CD4-positive, alpha-beta memory T cell (primary cell): ENCODE data around the gene APMAP. TPM values are rescaled to one million over a fixed set of nuclear protein-coding genes. Genes with fewer than 3 reads are reported as not detected.
"Not testable (repeated sequence)": the region's sequence is repeated elsewhere in the genome, so short reads cannot be mapped to it uniquely, and the experiment has no call there.

Source experiments
- CTCF ChIA-PET: fragments of 350-600 bp; sonication (Branson Sonifier 250); formaldehyde crosslinking; loops from one replicate; lab custom pipeline; 2021; ENCODE audit warnings: inconsistent platforms; ENCODE audit not compliant: partially characterized antibody; lab: Charles Lee
- POLR2A ChIA-PET: fragments of 350-600 bp; sonication (Branson Sonifier 250); formaldehyde crosslinking; loops from one replicate; lab custom pipeline; 2021; ENCODE audit not compliant: partially characterized antibody; lab: Charles Lee
- DNase-seq, 5 donors: peaks; one replicate each; pipeline versions ENCODE4 v3.0.0 to v3.0.0-alpha.2; 2020 to 2022; ENCODE audit warnings: mixed read lengths in 1 of 5
- H3K27ac ChIP-seq: one replicate; pipeline ENCODE4 v1.7.0; 2013; ENCODE audit warnings: low read depth, low read length
- H3K27me3 ChIP-seq: 2 replicates; pipeline ENCODE4 v1.7.0; 2013; ENCODE audit warnings: mild to moderate bottlenecking, low read length, moderate library complexity; ENCODE audit not compliant: insufficient read depth
- H3K36me3 ChIP-seq: 2 replicates; pipeline ENCODE4 v1.7.0; 2013; ENCODE audit warnings: mild to moderate bottlenecking, low read length, moderate library complexity; ENCODE audit not compliant: insufficient read depth
- H3K4me1 ChIP-seq: 2 replicates; pipeline ENCODE4 v1.7.0; 2013; ENCODE audit warnings: mild to moderate bottlenecking, low read length, moderate library complexity; ENCODE audit not compliant: insufficient read depth
- H3K4me3 ChIP-seq, 2 donors: one replicate each; pipeline ENCODE4 v1.7.0; 2013; ENCODE audit warnings: low read length in 2 of 2, mild to moderate bottlenecking in 1 of 2
- H3K9me3 ChIP-seq, 2 donors: one replicate each; pipeline ENCODE4 v1.7.0; 2013; ENCODE audit warnings: low read length in 2 of 2, control low read depth in 1 of 2; ENCODE audit not compliant: control insufficient read depth in 1 of 2
- H3K27ac Mint-ChIP-seq, 7 donors: one replicate each; pipeline ENCODE4 v1.8.0; 2020 to 2021; ENCODE audit warnings: mixed read lengths in 7 of 7, mild to moderate bottlenecking in 6 of 7, inconsistent platforms in 3 of 7, moderate library complexity in 3 of 7
- H3K27me3 Mint-ChIP-seq, 2 donors: one replicate each; pipeline ENCODE4 v1.8.0; 2020 to 2021; ENCODE audit warnings: mixed read lengths in 2 of 2
- H3K36me3 Mint-ChIP-seq, 2 donors: one replicate each; pipeline ENCODE4 v1.8.0; 2020 to 2021; ENCODE audit warnings: mixed read lengths in 2 of 2, inconsistent platforms in 1 of 2, mild to moderate bottlenecking in 1 of 2
- H3K4me1 Mint-ChIP-seq, 4 donors: one replicate each; pipeline ENCODE4 v1.8.0; 2020 to 2021; ENCODE audit warnings: mixed read lengths in 4 of 4, mild to moderate bottlenecking in 1 of 4
- H3K4me3 Mint-ChIP-seq, 8 donors: one replicate each; pipeline ENCODE4 v1.8.0; 2020 to 2021; ENCODE audit warnings: mixed read lengths in 8 of 8, mild to moderate bottlenecking in 7 of 8, moderate library complexity in 6 of 8, inconsistent platforms in 3 of 8
- H3K9me3 Mint-ChIP-seq, 8 donors: one replicate each; pipeline ENCODE4 v1.8.0; 2020 to 2021; ENCODE audit warnings: mixed read lengths in 8 of 8, mild to moderate bottlenecking in 5 of 8, inconsistent platforms in 3 of 8, moderate library complexity in 1 of 8
- intact Hi-C: fragments of 100-400 bp; cut with micrococcal nuclease; formaldehyde crosslinking; loops from one replicate; pipeline ENCODE4 v1.15.1; 2023
- polyA plus RNA-seq, 2 donors: library from polyadenylated mRNA; unstranded; fragments of 300-500 nt; fragmentation: Illumina TruSeq; gene quantifications; one replicate each; pipeline ENCODE4 v1.2.3, GENCODE V29; 2021
- total RNA-seq, 2 experiments: library from RNA; stranded (reverse); gene quantifications; one replicate each; pipeline ENCODE4 v1.2.3, GENCODE V29; 2021

APMAP gene
- total and polyA plus RNA-seq, 4 experiments from 2014 or later, result 48.4 to 130 (median 60.4) TPM

DNA sequence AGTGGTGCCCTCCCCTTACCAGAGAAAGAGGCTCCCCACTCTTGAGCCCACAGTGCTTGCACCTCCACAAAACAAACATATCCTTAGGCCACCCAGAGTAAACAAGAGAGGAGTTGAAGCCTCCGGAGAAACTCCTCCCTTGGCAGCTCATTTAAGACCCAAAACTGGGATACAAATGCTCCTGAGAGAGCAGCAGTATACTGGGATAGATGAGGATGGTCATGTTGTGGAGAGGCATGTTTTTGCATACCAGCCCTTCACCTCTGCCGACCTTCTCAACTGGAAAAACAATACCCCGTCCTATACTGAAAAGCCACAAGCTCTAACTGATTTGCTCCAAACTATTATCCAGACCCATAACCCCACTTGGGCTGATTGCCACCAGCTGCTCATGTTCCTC is 71.8 kb downstream of the APMAP start:
- H3K4me3 ChIP-seq, POLR2A ChIA-PET, H3K36me3 Mint-ChIP-seq, H3K36me3 ChIP-seq, H3K27ac Mint-ChIP-seq, H3K4me3 Mint-ChIP-seq, intact Hi-C loops, H3K4me1 ChIP-seq, H3K9me3 Mint-ChIP-seq, H3K27me3 Mint-ChIP-seq, DNase-seq, H3K9me3 ChIP-seq, H3K27ac ChIP-seq, H3K27me3 ChIP-seq: not testable (repeated sequence)
- peaks cover 2 to 11% (median 6%) of the 10 kb centered on the region in 4 donors for H3K4me1 Mint-ChIP-seq
- CTCF ChIA-PET, result interaction anchor here (1.2 to 1.7 kb wide), 3 partner anchors 10 to 983 kb away, joined by 3 to 8 read pairs (median 4); no protein-coding TSS in a partner anchor

DNA sequence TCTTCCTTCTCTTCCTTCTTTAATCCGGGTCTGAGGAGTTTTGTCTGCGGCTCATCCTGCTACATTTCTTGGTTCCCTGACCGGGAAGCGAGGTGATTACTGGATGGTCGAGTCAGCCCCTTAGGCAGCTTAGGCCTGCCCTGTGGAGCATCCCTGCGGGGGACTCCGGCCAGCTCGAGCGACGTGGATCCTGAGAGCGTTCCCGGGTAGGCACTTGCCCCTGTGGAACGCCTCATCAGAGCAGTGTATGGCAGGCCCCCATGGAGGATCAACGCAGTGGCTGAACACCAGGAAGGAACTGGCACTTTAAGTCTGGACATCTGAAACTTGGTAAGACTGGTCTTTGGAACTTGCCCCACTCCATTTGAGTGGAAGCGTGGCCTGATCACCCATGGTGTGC is 72.9 kb downstream of the APMAP start:
- H3K27me3 ChIP-seq, POLR2A ChIA-PET, H3K4me1 ChIP-seq, H3K36me3 ChIP-seq, H3K27ac Mint-ChIP-seq, H3K9me3 Mint-ChIP-seq, intact Hi-C loops, H3K27ac ChIP-seq, H3K27me3 Mint-ChIP-seq, DNase-seq, H3K4me3 ChIP-seq, H3K4me3 Mint-ChIP-seq, H3K36me3 Mint-ChIP-seq, H3K9me3 ChIP-seq: not testable (repeated sequence)
- CTCF ChIA-PET, result interaction anchor here (1.0 to 3.1 kb wide), 4 partner anchors 12 to 982 kb away, joined by 3 to 21 read pairs (median 6); no protein-coding TSS in a partner anchor
- peaks cover 2 to 11% (median 6%) of the 10 kb centered on the region in 4 donors for H3K4me1 Mint-ChIP-seq

DNA sequence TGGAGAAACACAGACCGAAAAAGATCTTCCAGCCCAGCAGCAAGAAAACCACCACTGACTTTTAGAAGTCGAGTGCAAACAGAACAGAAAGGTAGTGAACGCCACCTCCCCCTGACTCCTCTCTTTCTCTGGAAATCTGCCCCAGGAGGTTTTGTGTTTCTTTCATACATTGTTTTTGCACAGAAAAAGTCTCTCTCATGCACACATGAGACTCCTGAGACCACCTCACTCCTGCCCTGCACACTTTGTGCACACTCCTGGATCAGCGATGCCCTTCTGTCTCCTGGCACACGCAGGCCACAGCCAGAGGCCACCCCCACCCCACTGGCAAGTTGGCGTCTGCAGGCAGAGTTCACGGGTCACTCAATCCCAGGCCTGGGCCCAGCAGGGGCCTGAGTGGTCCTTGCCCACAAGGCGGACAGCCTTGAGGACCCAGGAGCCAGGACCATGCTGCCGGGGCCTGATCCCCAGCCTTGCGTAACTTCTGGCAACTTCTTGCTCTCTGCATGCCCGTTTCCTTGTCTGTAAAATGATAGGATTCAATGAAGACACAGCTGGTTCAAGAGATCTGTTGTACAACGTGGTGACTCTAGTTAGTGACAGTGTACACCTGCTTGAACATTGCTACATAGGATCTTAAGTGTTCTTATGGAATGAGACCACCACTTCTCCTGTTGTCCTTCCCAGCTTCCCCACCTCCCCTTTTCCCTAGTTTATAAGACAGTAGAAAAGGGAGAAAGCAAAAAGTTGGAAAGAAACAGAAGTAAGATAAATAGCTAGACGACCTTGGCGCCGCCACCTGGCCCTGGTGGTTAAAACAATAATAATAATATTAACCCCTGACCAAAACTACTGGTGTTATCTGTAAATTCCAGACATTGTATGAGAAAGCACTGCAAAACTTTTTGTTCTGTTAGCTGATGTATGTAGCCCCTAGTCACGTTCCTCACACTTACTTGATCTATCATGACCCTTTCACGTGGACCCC is 73.7 kb downstream of the APMAP start:
- Histone ChIP-seq H3K4me1 (peaks cover 7% of the 10 kb centered on the region), H3K27me3 (no peaks in the 10 kb centered on the region), H3K4me3 (no peak overlapping the region), H3K27ac (no peak overlapping the region), H3K36me3 (no peaks in the 10 kb centered on the region), H3K9me3 (no peaks in the 10 kb centered on the region)
- Mint-ChIP-seq H3K4me1 (peaks cover 2 to 11% (median 6%) of the 10 kb centered on the region in 4 donors), H3K9me3 (peaks cover 0 to 6% (median 0%) of the 10 kb centered on the region in 8 donors), H3K27me3 (peaks cover 1 to 8% of the 10 kb centered on the region in 2 donors), H3K4me3 (peak overlapping the region in 1 of 8 donors; percentile 56), H3K36me3 (peaks cover 0 to 1% of the 10 kb centered on the region in 2 donors), H3K27ac (no peak overlapping the region)
- ChIA-PET CTCF (interaction anchor here (0.7 to 3.1 kb wide), 8 partner anchors 12 to 981 kb away, joined by 3 to 23 read pairs (median 7); no protein-coding TSS in a partner anchor), POLR2A (interaction anchor here (1.0 kb wide), 1 partner anchor 36 kb away, joined by 3 read pairs; no protein-coding TSS in a partner anchor)
- intact Hi-C loops, result no loop called here
- no peak for DNase-seq

DNA sequence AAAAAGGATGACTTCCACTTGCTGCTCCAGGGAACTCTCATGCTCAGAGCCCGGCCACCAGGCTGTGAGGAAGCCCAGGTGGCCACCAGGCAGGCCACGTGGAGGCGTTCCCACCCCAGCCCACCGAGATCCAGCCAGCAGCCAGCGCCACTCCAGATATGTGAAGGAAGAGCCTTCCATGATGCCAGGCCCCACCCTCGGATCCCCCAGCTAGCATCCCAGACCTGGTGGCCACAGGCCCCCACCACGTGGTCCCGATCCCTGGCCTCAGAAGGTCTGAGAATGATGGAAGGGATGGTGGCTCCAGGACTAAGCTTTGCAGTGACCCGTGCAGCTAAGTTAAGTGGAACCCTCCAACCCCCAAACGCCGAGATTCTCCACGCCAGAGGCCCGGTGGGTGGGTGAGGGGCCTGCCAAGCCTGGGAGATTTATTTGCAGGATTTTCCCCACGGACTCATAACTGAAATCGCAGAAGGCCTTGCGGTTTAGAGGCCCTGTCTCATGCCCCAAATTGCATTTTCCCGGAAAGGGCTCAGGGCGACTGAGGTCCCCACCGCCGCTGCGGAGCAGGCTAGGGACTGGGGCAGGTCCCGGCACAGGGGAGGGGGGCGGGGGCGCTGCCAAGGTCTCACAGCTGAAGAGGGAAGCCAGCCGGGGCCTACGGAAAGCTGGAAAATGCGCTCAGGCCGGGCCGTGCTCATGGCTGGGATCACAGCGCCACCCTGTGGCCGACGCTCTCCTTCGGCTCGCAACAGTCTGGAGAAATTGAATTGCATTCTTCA is 74.6 kb downstream of the APMAP start:
- H3K4me3 ChIP-seq, result no peak overlapping the region
- H3K36me3 ChIP-seq, result no peaks in the 10 kb centered on the region
- ChIA-PET POLR2A (interaction anchor here (1.0 kb wide), 1 partner anchor 37 kb away, joined by 3 read pairs; no protein-coding TSS in a partner anchor), CTCF (interaction anchor here (0.7 to 3.1 kb wide), 6 partner anchors 13 to 979 kb away, joined by 3 to 23 read pairs (median 7); no protein-coding TSS in a partner anchor)
- Mint-ChIP-seq H3K4me3 (peak overlapping the region in 4 of 8 donors; percentile 21 to 56 (median 46)), H3K9me3 (peaks cover 0 to 6% (median 0%) of the 10 kb centered on the region in 8 donors), H3K36me3 (peaks cover 0 to 1% of the 10 kb centered on the region in 2 donors), H3K27me3 (peaks cover 1 to 8% of the 10 kb centered on the region in 2 donors), H3K27ac (peak overlapping the region in 1 of 7 donors; percentile 73), H3K4me1 (peaks cover 2 to 11% (median 6%) of the 10 kb centered on the region in 4 donors)
- H3K27ac ChIP-seq, result no peak overlapping the region
- DNase-seq, result peak in 4 of 5 donors; percentile 29 to 41 (median 32)
- intact Hi-C loops, result no loop called here
- no peaks in the 10 kb centered on the region for H3K27me3 ChIP-seq
- peaks cover 7% of the 10 kb centered on the region for H3K4me1 ChIP-seq
- no peaks in the 10 kb centered on the region for H3K9me3 ChIP-seq

DNA sequence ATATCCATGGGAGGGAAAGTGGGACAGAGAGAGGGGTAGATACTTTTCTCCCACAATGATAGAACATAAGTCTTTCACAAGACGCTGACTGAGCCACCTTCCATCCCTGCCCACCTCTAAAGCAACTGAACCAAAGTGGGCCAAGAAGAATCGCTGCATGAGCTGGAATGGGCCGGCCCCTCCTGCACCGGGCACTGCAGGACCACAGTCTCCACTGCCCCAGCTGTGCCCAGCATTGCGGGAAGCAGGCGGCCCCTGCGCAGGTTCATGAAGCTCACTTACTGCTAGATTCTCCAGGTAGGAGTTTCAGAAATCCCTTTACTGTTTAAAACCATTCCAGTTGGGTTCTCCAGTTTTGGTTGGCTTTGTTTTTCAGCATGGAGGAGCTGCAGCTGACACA is 75.5 kb downstream of the APMAP start:
- Histone ChIP-seq H3K4me1 (peaks cover 7% of the 10 kb centered on the region), H3K9me3 (no peaks in the 10 kb centered on the region), H3K27ac (no peak overlapping the region), H3K4me3 (no peak overlapping the region), H3K36me3 (no peaks in the 10 kb centered on the region), H3K27me3 (no peaks in the 10 kb centered on the region)
- DNase-seq, result no peak
- CTCF ChIA-PET, result interaction anchor here (1.4 to 3.1 kb wide), 3 partner anchors 14 to 979 kb away, joined by 4 to 23 read pairs (median 21); no protein-coding TSS in a partner anchor
- H3K27me3 Mint-ChIP-seq, result peaks cover 2 to 8% of the 10 kb centered on the region in 2 donors
- intact Hi-C loops, result no loop called here
- H3K4me3 Mint-ChIP-seq, result no peak overlapping the region
- H3K9me3 Mint-ChIP-seq, result peaks cover 0 to 6% (median 0%) of the 10 kb centered on the region in 8 donors
- POLR2A ChIA-PET, result no interaction called here
- peak overlapping the region in 1 of 7 donors; percentile 68 for H3K27ac Mint-ChIP-seq
- H3K4me1 Mint-ChIP-seq, result peaks cover 2 to 11% (median 6%) of the 10 kb centered on the region in 4 donors
- no peaks in the 10 kb centered on the region for H3K36me3 Mint-ChIP-seq

DNA sequence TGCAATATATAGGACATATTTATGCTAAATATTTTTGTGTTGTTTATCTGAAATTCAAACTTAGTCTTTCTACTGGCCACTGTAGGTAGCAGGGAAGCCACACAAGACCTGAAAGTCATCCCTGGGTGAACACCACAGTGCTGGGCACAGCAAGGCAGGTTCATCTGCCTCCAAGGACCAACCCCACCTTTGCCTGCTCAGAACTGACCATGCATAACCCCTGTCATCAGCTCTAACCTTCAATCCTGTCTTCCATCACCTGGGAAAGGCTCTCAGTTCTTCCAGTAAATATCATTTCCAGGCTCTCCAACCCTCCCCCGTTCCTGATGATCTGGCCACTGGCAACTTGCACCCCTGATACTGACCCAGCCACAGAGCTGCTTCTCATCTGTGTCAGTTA is 76.1 kb downstream of the APMAP start:
- ChIA-PET CTCF (interaction anchor here (3.1 kb wide), 2 partner anchors 15 to 978 kb away, joined by 21 to 23 read pairs; no protein-coding TSS in a partner anchor), POLR2A (no interaction called here)
- Histone ChIP-seq H3K27me3 (no peaks in the 10 kb centered on the region), H3K4me1 (peaks cover 7% of the 10 kb centered on the region), H3K36me3 (no peaks in the 10 kb centered on the region), H3K9me3 (no peaks in the 10 kb centered on the region), H3K27ac (no peak overlapping the region), H3K4me3 (no peak overlapping the region)
- no peak for DNase-seq
- intact Hi-C loops, result no loop called here
- no peak overlapping the region for H3K27ac Mint-ChIP-seq
- H3K36me3 Mint-ChIP-seq, result no peaks in the 10 kb centered on the region
- peak overlapping the region in 1 of 8 donors; percentile 10 for H3K4me3 Mint-ChIP-seq
- H3K4me1 Mint-ChIP-seq, result peaks cover 2 to 11% (median 6%) of the 10 kb centered on the region in 4 donors
- peaks cover 2 to 8% of the 10 kb centered on the region in 2 donors for H3K27me3 Mint-ChIP-seq
- H3K9me3 Mint-ChIP-seq, result peaks cover 0 to 5% (median 0%) of the 10 kb centered on the region in 8 donors
